NCI-H1105 (cell line): ENCODE measurements around the gene YY1.
"Not testable (repeated sequence)": the region's sequence is repeated elsewhere in the genome, so short reads cannot be mapped to it uniquely, and the experiment has no call there.

Experiments used
- DNase-seq: peaks from one replicate; lab custom pipeline; 2025; lab: John Stamatoyannopoulos, UW

The YY1 gene

GRCh38 chr14:100296106-100296651 is 57.2 kb downstream of the YY1 start:
- DNase-seq = no peak

GRCh38 chr14:100296729-100297128 is 57.8 kb downstream of the YY1 start:
- not testable (repeated sequence) for DNase-seq

GRCh38 chr14:100297320-100298300 is 58.7 kb downstream of the YY1 start:
- DNase-seq = no peak

- no peak for DNase-seq
These were observed 59.8 kb downstream of the YY1 start for GRCh38 chr14:100298551-100299237.

GRCh38 chr14:100299238-100299560 is 60.3 kb downstream of the YY1 start:
- no peak for DNase-seq

- no peak for DNase-seq
These were observed 63.7 kb downstream of the YY1 start for GRCh38 chr14:100302616-100303015.

- DNase-seq = no peak
These were observed 64.2 kb downstream of the YY1 start for GRCh38 chr14:100303179-100303578.

GRCh38 chr14:100303925-100304324 is 65.0 kb downstream of the YY1 start:
- no peak for DNase-seq

- peak; percentile 71 for DNase-seq
These were observed 65.9 kb downstream of the YY1 start for GRCh38 chr14:100304825-100305323.

GRCh38 chr14:100305324-100306100 is 66.6 kb downstream of the YY1 start:
- DNase-seq = peak; percentile 47

GRCh38 chr14:100306101-100306997 is 67.4 kb downstream of the YY1 start, which contains the start of gene SLC25A29:
Gene SLC25A29 (minus strand): TSS chr14:100306444. CDS start chr14:100306232, 212 bp downstream.
- DNase-seq = peak; percentile 91

GRCh38 chr14:100306998-100307765 is 68.2 kb downstream of the YY1 start:
- no peak for DNase-seq

- DNase-seq = no peak
These were observed 69.0 kb downstream of the YY1 start for GRCh38 chr14:100307766-100308426.

GRCh38 chr14:100308427-100308792 is 69.5 kb downstream of the YY1 start:
- not testable (repeated sequence) for DNase-seq

GRCh38 chr14:100309028-100309737 is 70.2 kb downstream of the YY1 start:
- DNase-seq = no peak

GRCh38 chr14:100312110-100312876 is 73.3 kb downstream of the YY1 start:
- not testable (repeated sequence) for DNase-seq

GRCh38 chr14:100312877-100313400 is 74.0 kb downstream of the YY1 start:
- DNase-seq = peak; percentile 8
